T follicular helper cell (primary cell): ENCODE results near the gene PIK3C3.
"Not testable (repeated sequence)": the region's sequence is repeated elsewhere in the genome, so short reads cannot be mapped to it uniquely, and the experiment has no call there.

ENCODE experiments used
- DNase-seq: peaks from one replicate; pipeline ENCODE4 v3.0.0-alpha.2; 2020; ENCODE audit warnings: low read depth

Gene PIK3C3

GRCh38 chr18:42072407-42072806, 117.4 kb downstream of the PIK3C3 start:
- DNase-seq = no peak

- no peak for DNase-seq
Observed at GRCh38 chr18:42074704-42075103, 119.7 kb downstream of the PIK3C3 start.

DNA sequence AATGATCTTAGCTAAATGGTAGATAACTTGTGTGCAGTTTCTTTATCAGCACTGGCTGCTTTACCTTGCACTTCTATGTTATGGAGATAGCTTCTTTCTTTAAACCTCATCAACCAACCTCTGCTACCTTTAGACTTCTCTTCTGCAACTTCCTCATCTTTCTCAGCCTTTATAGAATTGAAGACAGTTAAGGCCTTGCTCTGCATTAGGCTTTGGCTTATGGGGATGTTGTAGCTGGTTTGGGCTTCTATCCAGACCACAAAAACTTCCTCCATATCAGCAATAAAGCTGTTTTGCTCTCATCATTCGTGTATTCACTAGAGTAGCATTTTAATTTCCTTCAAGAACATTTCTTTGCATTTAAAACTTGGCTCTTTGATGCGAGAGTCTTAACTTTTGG, 123.7 kb downstream of the PIK3C3 start:
- DNase-seq = no peak

DNA sequence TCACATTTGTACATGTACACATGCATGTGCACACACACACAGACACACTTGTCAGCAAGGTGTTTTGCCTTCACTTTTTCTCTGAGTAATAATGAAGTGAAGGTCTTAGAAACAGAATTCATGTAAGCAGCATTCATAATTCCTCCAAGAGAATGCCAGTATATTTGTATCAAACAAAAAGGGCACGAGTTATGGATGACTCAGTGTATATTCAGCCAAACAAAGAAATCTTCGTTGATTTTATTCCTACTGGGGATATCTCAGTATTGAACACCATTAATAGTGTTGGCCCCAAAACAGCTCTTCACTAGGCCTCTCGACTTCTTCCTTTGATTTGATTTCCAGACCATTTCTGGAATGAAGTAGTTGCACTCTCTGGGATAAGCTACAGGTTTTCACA, 125.3 kb downstream of the PIK3C3 start:
- no peak for DNase-seq

- no peak for DNase-seq
Observed at GRCh38 chr18:42082415-42083234, 127.6 kb downstream of the PIK3C3 start.

- DNase-seq = no peak
Observed at GRCh38 chr18:42086288-42086687, 131.3 kb downstream of the PIK3C3 start.

DNA sequence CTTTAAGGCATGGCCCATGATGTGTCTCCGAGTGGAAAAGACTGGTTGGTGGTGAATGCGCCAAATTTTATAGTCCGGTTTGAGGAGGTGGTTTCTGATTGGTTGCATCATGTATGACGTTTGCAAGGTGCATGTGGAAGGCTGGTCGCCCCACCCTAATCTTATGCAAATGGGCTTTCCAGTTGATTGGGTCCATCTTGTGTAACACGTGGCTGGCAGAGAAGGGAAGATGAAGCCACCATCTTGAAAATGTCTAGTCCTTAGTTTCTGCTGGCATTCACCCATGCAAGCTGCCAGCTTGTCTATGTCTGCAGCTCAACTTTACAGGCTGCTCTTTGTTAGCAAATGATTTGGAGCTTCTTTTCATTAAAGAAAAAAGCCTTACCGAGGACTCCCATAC, 132.2 kb downstream of the PIK3C3 start:
- DNase-seq = no peak

GRCh38 chr18:42087876-42088275, 132.8 kb downstream of the PIK3C3 start:
- no peak for DNase-seq

DNA sequence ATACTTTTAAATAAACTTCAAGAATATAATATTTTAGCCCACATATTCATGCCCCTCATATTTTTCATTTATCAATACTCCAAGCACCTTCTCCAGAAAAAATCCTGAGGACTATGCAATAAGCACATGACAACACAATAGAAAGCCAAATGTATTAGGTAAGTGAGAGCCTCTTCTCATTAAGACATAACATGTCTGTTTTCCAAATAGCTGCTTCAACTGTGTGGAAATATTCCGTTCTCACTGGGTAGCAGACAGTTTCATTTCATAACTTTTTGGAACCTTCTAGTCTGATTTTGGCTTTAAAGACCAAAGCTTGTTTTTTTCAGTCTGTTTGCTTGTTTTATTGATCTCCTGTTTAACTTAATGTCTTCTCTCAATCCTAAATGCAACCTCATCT, 137.8 kb downstream of the PIK3C3 start:
- DNase-seq = no peak

DNA sequence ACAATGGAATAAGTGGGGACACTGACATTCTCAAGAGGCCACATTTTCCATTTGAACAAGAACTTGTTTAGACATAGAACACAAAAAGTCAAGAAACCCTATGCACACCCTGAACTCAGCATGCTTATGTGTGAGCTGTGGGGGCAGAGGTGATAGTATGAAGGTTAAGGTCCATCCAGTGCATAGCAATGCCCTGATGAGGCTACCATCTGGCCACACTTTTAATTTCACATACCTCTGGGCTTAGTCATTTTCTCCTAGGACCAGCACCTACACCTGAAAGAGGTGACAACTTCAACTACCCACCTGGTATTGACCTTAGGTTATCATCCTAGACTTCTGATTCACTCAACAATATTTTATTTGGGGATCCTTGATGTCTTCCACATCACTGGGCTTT, 139.8 kb downstream of the PIK3C3 start:
- no peak for DNase-seq

GRCh38 chr18:42095732-42096377, 140.8 kb downstream of the PIK3C3 start:
- DNase-seq = no peak

GRCh38 chr18:42100248-42100647, 145.2 kb downstream of the PIK3C3 start:
- no peak for DNase-seq

DNA sequence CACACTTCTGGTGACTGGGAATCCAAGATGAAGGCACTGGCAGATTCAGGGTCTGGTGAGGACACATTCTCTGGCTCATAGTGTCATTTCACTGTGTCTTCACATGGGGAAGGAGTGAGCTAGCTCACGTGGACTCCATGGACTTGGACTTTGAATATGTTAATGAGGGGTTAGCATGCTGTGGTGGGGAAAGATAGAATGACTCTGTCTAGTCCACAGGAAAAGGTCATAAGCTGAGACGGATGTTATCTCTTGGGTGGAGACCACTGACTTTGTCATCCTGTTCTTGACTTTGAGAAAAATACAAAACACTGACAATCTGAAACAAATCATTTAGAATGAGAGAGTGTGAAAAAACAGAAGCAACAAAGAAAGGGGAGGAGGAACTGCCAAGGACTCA, 145.9 kb downstream of the PIK3C3 start:
- DNase-seq = no peak

GRCh38 chr18:42105394-42105793, 150.4 kb downstream of the PIK3C3 start:
- no peak for DNase-seq

DNA sequence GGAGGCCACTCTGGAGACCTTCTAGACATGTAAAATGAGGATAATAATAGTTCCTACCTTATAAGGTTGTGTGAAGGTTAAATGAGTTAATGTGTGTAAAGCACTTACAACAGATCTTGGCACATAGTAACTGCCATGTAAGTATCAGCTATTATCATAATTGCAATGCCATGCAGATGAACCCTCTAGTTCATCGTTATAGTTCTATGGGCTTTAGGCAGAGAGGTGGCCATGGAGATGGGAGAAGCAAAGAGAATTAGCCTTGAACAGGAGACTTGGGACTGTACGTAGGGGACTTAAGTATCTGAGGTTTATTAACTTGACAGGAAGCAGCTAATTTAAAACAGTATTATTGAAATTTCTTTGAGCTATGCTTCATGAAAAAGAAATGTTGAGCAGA, 151.8 kb downstream of the PIK3C3 start:
- DNase-seq = no peak

GRCh38 chr18:42107287-42107686, 152.3 kb downstream of the PIK3C3 start:
- no peak for DNase-seq

DNA sequence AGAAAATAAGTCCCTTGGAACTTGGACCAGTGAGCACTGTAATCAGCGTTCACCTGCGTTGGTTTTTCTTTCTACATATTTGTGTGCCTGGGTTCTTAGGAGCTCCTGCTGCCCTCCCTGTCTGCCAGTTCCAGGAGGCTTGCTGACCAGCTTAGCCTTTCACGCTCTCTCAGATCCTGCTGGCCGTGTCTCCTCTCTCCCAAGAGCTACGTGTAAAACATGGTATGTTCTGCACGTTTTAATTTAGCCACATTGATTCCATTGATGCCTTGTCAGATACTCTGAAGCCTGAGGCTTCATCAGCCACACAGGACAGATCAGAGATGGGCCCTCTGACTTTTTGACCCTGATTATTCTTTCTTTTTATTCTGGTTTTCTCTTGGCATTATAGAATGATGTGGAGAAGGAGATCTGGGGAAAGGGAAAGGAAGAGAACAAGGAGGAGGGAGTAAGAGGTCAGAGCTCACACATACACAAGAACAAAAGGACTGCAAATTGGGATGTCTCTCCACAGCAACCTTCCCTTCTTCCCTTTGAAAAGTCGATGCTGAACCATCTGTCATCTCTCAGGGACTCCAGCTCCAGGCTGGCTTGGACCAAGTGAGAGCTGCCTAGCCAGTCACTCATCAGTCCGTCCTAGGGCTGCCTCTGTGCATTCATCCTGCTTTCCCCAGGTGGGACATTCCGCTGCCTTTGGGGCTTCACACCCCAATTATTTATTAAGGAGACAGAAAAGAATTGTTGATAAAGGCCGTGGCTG, 152.8 kb downstream of the PIK3C3 start:
- DNase-seq = no peak

DNA sequence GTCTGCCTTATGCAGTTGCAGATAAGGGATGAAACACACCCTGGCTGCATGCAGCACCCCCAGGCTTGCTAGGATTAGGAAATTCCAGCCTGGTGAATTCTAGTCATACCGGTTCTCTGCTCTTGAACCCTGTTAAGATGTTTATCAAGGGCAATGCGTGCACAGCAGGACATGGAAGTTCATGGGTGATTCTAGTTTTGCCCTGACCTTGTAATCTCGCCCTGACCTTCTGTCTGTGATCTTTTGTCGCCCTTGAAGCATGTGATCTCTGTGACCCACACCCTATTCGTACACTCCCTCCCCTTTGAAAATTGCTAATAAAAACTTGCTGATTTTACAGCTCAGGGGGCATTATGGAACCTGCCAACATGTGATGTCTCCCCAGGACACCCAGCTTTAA, 157.1 kb downstream of the PIK3C3 start:
- not testable (repeated sequence) for DNase-seq

DNA sequence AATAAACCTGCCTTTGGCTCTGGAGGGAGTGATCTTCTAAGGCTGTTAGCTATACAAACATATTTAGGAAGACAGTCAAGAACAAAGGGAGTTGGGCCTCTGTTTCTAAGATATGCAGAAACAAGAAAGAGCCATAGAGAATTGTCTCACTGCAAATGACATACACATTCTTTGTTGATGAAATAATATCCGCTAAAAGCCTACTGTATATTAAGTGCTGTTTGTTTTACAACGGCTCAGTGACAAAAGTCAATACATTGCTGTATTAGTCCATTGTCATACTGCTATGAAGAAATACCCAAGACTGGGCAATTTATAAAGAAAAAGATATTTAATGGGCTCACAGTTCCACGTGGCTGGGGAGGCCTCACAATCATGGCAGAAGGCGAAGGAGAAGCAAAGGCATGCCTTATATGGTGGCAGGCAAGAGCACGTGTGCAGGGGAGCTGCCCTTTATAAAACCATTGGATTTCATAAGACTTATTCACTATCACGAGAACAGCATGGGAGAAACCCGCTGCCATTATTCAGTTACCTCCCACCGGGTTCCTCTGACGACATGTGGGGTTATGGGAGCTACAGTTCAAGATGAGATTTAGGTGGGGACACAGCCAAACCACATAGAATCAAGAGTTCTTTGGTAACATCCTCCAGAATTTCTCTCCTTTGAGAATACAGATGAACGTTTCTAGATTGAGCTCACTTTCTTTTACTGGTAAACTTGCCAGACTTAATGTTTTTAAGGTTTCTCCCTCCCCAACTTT, 157.8 kb downstream of the PIK3C3 start:
- DNase-seq = no peak

DNA sequence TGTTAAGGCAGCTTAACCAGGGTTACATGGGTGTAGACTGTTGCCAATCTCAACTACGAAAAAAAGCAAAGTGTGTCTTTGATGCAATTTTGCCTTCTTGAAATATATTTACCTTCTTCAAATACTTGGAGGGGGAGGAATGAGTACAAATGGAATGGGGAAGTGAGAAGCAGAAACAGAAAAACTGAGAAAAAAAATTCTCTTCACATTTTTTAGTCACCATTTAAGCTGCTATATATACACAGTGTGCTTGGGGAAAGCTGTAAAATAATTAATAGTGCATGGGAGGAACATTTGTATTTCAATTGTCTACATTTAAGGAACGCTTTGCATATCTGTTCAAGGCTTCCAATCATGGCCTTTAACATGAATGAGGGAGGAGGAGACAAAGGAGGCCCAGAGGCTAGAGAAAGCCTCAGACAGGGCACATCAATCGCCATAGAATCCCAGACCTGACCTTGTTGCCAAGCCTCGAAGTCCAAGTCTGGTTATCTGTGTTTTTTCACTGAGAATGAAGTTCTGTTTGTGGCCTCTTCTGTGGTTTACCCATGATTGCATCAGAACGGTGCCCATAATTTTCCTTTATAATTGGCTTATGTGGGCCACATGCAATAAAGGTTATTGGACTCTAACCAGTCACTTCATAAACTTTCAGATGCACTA, 158.6 kb downstream of the PIK3C3 start:
- no peak for DNase-seq

DNA sequence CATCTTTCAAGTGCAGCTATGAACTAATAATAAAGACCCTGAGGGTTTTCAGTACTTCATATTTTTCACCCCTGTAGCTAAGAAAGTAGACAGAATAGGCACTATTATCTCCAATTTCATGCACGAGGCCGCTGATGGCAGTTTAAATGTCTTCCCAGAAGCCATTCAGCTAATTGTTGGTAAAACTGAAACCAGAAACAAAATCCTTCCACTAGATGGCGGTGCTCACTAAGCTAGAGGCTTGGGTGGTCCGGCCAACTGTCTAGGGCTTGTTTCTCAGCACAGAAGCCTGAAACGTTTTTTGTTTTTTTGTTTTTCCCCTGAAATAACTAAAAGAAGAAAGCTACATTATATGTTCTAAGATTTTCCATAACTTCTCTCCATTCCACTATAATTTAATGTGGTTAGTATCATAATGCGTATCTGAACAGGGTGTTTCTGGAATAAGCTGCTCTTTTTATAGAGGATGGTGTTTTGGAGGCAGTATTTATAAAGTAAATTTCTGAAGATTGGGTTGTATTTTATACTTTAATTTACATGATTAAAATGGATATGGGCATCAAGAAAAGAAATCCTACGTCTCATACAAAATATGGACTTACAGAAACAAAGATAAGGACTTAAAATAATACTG, 159.4 kb downstream of the PIK3C3 start:
- DNase-seq = peak; percentile 20
